HepG2 (cell line): ENCODE results near the gene CCDC33. TPM values are rescaled to one million over a fixed set of nuclear protein-coding genes. Genes with fewer than 3 reads are reported as not detected.

Experiments
- BHLHE40 ChIP-seq: IDR thresholded peaks from 2 replicates; pipeline ENCODE4 v1.6.1; 2011; ENCODE audit warnings: low read length, improper control_type of control experiment
- FOSL2 ChIP-seq: sonication (generic); formaldehyde crosslinking; IDR thresholded peaks from 2 replicates; pipeline ENCODE4 v1.4.0; 2020; ENCODE audit warnings: missing genetic modification reagents
- FOXM1 ChIP-seq: sonication (generic); formaldehyde crosslinking; IDR thresholded peaks from 2 replicates; pipeline ENCODE4 v1.5.0; 2020; ENCODE audit warnings: missing genetic modification reagents
- GTF3A ChIP-seq: sonication (generic); formaldehyde crosslinking; conservative IDR thresholded peaks from 2 replicates; pipeline ENCODE4 v1.4.0; 2020; ENCODE audit warnings: mild to moderate bottlenecking, missing genetic modification reagents
- IRF2 ChIP-seq: IDR thresholded peaks from 2 replicates; pipeline ENCODE4 v1.6.1; 2018; ENCODE audit warnings: missing genetic modification reagents, missing compliant biosample characterization
- KDM1A ChIP-seq: IDR thresholded peaks from 2 replicates; pipeline ENCODE4 v1.6.1; 2016; ENCODE audit warnings: missing compliant biosample characterization
- RCOR2 ChIP-seq: IDR thresholded peaks from 2 replicates; pipeline ENCODE4 v1.6.1; 2016; ENCODE audit warnings: missing biosample characterization, missing genetic modification reagents
- RFX5 ChIP-seq: IDR thresholded peaks from 2 replicates; pipeline ENCODE4 v1.6.1; 2011; ENCODE audit warnings: low read depth, low read length, improper control_type of control experiment
- RXRA ChIP-seq: sonication (generic); formaldehyde crosslinking; IDR thresholded peaks from 2 replicates; pipeline ENCODE4 v1.5.1; 2020; ENCODE audit warnings: missing genetic modification reagents
- SOX13 ChIP-seq, 3 experiments: fragments of 450-650 bp in 1 of 3; sonication (generic) in 1 of 3; formaldehyde crosslinking in 1 of 3; IDR thresholded peaks in 2 of 3; conservative IDR thresholded peaks in 1 of 3; 2 replicates each; pipeline versions ENCODE4 v1.5.0 to v1.6.1; 2016 to 2020; ENCODE audit warnings: antibody characterized with exemption in 1 of 3, mild to moderate bottlenecking in 1 of 3, missing compliant biosample characterization in 1 of 3, missing genetic modification reagents in 1 of 3, moderate library complexity in 1 of 3
- THYN1 ChIP-seq: sonication (generic); formaldehyde crosslinking; IDR thresholded peaks from 2 replicates; pipeline ENCODE4 v1.8.1; 2023; ENCODE audit warnings: low read depth, mild to moderate bottlenecking, moderate library complexity, missing genetic modification reagents, borderline replicate concordance
- ZMAT3 ChIP-seq: sonication (generic); formaldehyde crosslinking; conservative IDR thresholded peaks from 2 replicates; pipeline ENCODE4 v1.7.0; 2021; ENCODE audit warnings: missing genetic modification reagents
- ZNF20 ChIP-seq: sonication (generic); formaldehyde crosslinking; IDR thresholded peaks from 2 replicates; pipeline ENCODE4 v1.4.0; 2020; ENCODE audit warnings: mild to moderate bottlenecking, moderate library complexity, missing genetic modification reagents
- ZNF768 ChIP-seq: sonication (generic); formaldehyde crosslinking; IDR thresholded peaks from 2 replicates; pipeline ENCODE4 v1.4.0; 2020; ENCODE audit warnings: missing genetic modification reagents
- ZNF83 ChIP-seq: sonication (generic); formaldehyde crosslinking; IDR thresholded peaks from 2 replicates; pipeline ENCODE4 v1.4.0; 2020; ENCODE audit warnings: missing genetic modification reagents, mild to moderate bottlenecking, borderline replicate concordance
- polyA plus RNA-seq, 8 experiments: library from polyadenylated mRNA; depleted of rRNA in 3 of 8; stranded (reverse) in 7 of 8; unstranded in 1 of 8; fragments of >200 nt; fragmentation: Illumina TruSeq in 4 of 8; extraction: Trizol in 4 of 8; gene quantifications; 2 replicates each; pipeline versions ENCODE4 v1.2.1 to v1.2.3, GENCODE V29; 2011 to 2016; ENCODE audit warnings: low read depth in 4 of 8, missing spikeins in 1 of 8, mixed read lengths in 1 of 8; ENCODE audit not compliant: insufficient read depth in 1 of 8
- total RNA-seq, 5 experiments: library from RNA; depleted of rRNA; stranded (reverse); fragments of >200 nt; fragmentation: Illumina TruSeq; extraction: Trizol; gene quantifications; 2 replicates each; pipeline ENCODE4 v1.2.3, GENCODE V29; 2016; ENCODE audit warnings: low read depth in 1 of 5
- TF ChIP-seq, protein P1 (sequence below): sonication (generic); formaldehyde crosslinking; IDR thresholded peaks from 2 replicates; pipeline ENCODE4 v1.4.0; 2020; ENCODE audit warnings: missing genetic modification reagents, borderline replicate concordance
- TF ChIP-seq, protein P2 (sequence below): sonication (generic); formaldehyde crosslinking; IDR thresholded peaks from 2 replicates; pipeline ENCODE4 v1.8.0; 2022; ENCODE audit warnings: mild to moderate bottlenecking, missing genetic modification reagents, moderate library complexity
- TF ChIP-seq, protein P3 (sequence below): sonication (generic); formaldehyde crosslinking; IDR thresholded peaks from 2 replicates; pipeline ENCODE4 v1.4.0; 2020; ENCODE audit warnings: missing genetic modification reagents, mild to moderate bottlenecking, borderline replicate concordance
- TF ChIP-seq, protein P4 (sequence below): sonication (generic); formaldehyde crosslinking; IDR thresholded peaks from 2 replicates; pipeline ENCODE4 v1.8.1; 2022; ENCODE audit warnings: mild to moderate bottlenecking, missing genetic modification reagents
- TF ChIP-seq, protein P5 (sequence below): sonication (generic); formaldehyde crosslinking; IDR thresholded peaks from 2 replicates; pipeline ENCODE4 v1.8.1; 2023; ENCODE audit warnings: mild to moderate bottlenecking, missing genetic modification reagents

CCDC33 gene
- total and polyA plus RNA-seq, 2 of the 13 experiments (the other 11 are each of a cell fraction or from before 2014, with no cell fraction given): 0.30 TPM; not detected in 1

DNA sequence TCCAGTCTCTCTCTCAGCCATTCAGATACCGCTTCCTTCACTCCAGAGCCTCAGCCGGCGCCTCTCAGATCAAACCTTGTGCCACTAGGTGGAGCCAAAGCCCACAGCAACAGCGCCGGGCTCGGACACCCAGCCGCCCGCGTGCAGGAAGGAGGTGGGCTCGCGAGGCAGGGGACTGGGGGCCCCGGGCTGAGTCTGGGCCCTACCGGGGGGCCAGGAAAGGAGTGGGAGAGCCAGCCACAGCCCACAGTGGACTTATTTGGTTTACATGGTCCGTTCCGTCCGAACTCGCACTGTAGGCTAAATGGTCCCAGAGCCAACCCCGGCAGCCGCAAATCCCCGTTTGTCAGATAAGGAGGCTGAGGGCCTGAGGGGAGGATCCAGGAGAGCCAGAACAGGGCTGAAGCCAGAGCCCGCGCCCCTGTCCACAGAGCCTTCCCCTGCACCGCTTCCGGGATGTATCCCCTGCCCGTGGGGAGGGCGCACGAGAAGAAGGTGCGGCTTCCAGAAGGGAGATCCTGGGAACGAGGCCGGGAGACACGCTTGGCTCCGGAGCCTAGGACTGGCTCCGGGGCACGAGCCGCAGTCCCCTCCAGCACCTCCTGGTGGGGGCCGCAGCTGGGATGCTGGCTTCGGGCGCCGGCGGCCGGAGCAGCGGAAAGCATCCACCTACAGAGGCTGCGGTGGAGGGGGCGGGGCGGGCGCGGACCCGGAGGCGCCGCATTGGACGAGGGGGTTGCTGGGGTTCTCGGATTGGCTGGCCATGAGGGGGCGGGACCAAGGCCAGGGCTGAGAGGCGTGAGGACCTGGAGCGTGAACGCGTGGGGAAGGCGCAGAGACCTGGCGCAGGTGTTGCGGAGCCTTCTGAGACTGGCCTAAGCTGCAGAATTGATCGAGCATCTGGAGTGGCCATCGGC, 137.9 kb downstream of the CCDC33 start (continued):
- TF ChIP-seq, protein P1, sequence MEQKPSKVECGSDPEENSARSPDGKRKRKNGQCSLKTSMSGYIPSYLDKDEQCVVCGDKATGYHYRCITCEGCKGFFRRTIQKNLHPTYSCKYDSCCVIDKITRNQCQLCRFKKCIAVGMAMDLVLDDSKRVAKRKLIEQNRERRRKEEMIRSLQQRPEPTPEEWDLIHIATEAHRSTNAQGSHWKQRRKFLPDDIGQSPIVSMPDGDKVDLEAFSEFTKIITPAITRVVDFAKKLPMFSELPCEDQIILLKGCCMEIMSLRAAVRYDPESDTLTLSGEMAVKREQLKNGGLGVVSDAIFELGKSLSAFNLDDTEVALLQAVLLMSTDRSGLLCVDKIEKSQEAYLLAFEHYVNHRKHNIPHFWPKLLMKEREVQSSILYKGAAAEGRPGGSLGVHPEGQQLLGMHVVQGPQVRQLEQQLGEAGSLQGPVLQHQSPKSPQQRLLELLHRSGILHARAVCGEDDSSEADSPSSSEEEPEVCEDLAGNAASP (CRISPR knock-in tag): no peak
- TF ChIP-seq RCOR2 (CRISPR knock-in tag) (no peak), GTF3A (no peak; the same call in 1 of the 2 replicates), BHLHE40 (no peak), FOSL2 (no peak), RXRA (peak; percentile 43; the same call in 1 of the 2 replicates), THYN1 (CRISPR knock-in tag) (no peak), ZMAT3 (CRISPR knock-in tag) (no peak), ZNF768 (peak; percentile 37; the same call in 1 of the 2 replicates), ZNF83 (CRISPR knock-in tag) (no peak), ZNF20 (CRISPR knock-in tag) (no peak), RFX5 (peak; percentile 81; the same call in 1 of the 2 replicates), FOXM1 (no peak), SOX13 (IDR thresholded peaks at IDR 0.05) (no peak), SOX13 (CRISPR knock-in tag; conservative IDR thresholded peaks at IDR 0.05 in 1 of 2, IDR thresholded peaks at IDR 0.05 in 1 of 2) (no peak), KDM1A (CRISPR knock-in tag) (no peak), IRF2 (no peak)
- TF ChIP-seq, protein P2, sequence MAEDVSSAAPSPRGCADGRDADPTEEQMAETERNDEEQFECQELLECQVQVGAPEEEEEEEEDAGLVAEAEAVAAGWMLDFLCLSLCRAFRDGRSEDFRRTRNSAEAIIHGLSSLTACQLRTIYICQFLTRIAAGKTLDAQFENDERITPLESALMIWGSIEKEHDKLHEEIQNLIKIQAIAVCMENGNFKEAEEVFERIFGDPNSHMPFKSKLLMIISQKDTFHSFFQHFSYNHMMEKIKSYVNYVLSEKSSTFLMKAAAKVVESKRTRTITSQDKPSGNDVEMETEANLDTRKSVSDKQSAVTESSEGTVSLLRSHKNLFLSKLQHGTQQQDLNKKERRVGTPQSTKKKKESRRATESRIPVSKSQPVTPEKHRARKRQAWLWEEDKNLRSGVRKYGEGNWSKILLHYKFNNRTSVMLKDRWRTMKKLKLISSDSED: no peak
- TF ChIP-seq, protein P3, sequence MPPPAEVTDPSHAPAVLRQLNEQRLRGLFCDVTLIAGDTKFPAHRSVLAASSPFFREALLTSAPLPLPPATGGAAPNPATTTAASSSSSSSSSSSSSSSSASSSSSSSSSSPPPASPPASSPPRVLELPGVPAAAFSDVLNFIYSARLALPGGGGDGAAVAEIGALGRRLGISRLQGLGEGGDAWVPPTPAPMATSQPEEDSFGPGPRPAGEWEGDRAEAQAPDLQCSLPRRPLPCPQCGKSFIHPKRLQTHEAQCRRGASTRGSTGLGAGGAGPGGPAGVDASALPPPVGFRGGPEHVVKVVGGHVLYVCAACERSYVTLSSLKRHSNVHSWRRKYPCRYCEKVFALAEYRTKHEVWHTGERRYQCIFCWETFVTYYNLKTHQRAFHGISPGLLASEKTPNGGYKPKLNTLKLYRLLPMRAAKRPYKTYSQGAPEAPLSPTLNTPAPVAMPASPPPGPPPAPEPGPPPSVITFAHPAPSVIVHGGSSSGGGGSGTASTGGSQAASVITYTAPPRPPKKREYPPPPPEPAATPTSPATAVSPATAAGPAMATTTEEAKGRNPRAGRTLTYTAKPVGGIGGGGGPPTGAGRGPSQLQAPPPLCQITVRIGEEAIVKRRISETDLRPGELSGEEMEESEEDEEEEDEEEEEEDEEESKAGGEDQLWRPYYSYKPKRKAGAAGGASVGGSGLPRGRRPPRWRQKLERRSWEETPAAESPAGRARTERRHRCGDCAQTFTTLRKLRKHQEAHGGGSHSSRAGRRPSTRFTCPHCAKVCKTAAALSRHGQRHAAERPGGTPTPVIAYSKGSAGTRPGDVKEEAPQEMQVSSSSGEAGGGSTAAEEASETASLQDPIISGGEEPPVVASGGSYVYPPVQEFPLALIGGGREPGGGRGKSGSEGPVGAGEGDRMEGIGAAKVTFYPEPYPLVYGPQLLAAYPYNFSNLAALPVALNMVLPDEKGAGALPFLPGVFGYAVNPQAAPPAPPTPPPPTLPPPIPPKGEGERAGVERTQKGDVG (CRISPR knock-in tag): no peak
- TF ChIP-seq, protein P4, sequence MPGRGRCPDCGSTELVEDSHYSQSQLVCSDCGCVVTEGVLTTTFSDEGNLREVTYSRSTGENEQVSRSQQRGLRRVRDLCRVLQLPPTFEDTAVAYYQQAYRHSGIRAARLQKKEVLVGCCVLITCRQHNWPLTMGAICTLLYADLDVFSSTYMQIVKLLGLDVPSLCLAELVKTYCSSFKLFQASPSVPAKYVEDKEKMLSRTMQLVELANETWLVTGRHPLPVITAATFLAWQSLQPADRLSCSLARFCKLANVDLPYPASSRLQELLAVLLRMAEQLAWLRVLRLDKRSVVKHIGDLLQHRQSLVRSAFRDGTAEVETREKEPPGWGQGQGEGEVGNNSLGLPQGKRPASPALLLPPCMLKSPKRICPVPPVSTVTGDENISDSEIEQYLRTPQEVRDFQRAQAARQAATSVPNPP (CRISPR knock-in tag): no peak
- TF ChIP-seq, protein P5, sequence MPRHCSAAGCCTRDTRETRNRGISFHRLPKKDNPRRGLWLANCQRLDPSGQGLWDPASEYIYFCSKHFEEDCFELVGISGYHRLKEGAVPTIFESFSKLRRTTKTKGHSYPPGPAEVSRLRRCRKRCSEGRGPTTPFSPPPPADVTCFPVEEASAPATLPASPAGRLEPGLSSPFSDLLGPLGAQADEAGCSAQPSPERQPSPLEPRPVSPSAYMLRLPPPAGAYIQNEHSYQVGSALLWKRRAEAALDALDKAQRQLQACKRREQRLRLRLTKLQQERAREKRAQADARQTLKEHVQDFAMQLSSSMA (CRISPR knock-in tag): no peak
